ENCODE data around the gene MYLK.
"Not testable (repeated sequence)": the region's sequence is repeated elsewhere in the genome, so short reads cannot be mapped to it uniquely, and the experiment has no call there.

MYLK gene

DNA sequence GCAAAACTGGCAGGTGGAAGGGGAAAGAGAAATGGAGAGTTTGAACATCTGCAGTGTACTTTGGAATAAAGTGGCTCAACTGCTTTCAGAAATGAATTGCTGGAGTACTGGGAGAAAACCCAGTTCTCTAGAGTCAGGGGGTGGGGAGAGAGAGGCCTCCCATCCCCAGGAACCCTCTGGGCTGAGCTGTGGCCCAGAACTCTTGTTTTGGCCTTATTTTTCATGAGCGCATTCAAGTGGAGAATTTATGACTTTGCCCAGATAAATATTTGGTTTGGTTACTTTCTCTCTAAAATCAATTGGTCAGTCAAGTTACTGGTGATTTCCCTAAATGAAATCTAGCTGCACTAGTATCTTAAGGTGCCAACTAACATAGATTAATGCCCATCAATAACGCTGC lies 270.6 kb downstream of the MYLK start:
- H3K36me3 ChIP-seq (ENCODE audit: control insufficient read depth, insufficient read depth, low read length): peaks cover 36% of the 10 kb centered on the region
- WGBS, 2 experiments (ENCODE audit: insufficient coverage in 2 of 2): 100% methylated on average over 2 of the region's 2 CpGs; no CpG with 5 or more reads in 1 of the 2 experiments
- no peaks in the 10 kb centered on the region for H3K9me3 ChIP-seq (ENCODE audit: control insufficient read depth, low read length)
- H3K4me1 ChIP-seq (ENCODE audit: control insufficient read depth, insufficient read depth, low read length, poor library complexity, severe bottlenecking): peaks cover 8% of the 10 kb centered on the region
- H3K4me3 ChIP-seq (ENCODE audit: extremely low read depth, insufficient read depth, low read length, poor library complexity, severe bottlenecking): no peak overlapping the region
- H3K27ac ChIP-seq (ENCODE audit: low read depth, low read length, severe bottlenecking): no peak overlapping the region

DNA sequence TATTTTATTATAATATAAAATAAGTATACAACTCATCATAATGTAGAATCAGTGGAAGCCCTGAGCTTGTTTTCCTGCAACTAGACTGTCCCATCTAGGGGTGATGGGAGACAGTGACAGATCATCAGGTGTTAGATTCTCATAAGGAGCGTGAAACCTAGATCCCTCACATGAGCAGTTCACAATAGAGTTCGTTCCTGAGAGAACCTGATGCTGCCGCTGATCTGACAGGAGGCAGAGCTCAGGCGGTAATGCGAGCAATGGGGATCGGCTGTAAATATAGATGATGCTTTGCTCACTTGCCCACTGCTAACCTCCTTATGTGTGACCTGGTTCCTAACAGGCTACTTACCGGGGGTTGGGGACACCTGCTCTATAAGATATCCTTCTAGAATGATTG lies 272.5 kb downstream of the MYLK start:
- peaks cover 29% of the 10 kb centered on the region for H3K36me3 ChIP-seq (ENCODE audit: control insufficient read depth, insufficient read depth, low read length)
- WGBS, 2 experiments (ENCODE audit: insufficient coverage in 2 of 2): 79 to 100% methylated on average over 2 to 5 of the region's 7 CpGs
- H3K4me3 ChIP-seq (ENCODE audit: extremely low read depth, insufficient read depth, low read length, poor library complexity, severe bottlenecking); H3K27ac ChIP-seq (ENCODE audit: low read depth, low read length, severe bottlenecking); H3K4me1 ChIP-seq (ENCODE audit: control insufficient read depth, insufficient read depth, low read length, poor library complexity, severe bottlenecking); H3K9me3 ChIP-seq (ENCODE audit: control insufficient read depth, low read length): not testable (repeated sequence)

DNA sequence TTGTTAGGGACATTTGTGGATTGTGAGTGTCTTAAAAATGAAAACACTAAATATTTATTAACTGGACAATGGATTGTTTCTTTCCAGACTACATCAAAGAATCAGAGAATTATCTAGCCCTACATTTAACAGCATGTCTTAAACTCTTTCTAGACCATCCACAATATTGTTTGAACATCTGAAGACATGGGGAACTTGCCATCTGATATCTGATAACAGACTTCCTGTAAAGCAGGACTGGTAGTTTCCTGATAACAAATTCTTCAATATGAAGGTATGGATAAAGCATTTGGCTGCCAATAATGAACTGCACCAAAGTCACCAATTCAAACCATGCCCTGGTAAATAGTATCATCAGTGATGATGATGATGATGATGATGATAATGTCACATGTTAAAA lies 273.1 kb downstream of the MYLK start:
- peaks cover 8% of the 10 kb centered on the region for H3K4me1 ChIP-seq (ENCODE audit: control insufficient read depth, insufficient read depth, low read length, poor library complexity, severe bottlenecking)
- H3K9me3 ChIP-seq (ENCODE audit: control insufficient read depth, low read length): no peaks in the 10 kb centered on the region
- H3K36me3 ChIP-seq (ENCODE audit: control insufficient read depth, insufficient read depth, low read length): peaks cover 29% of the 10 kb centered on the region
- no peak overlapping the region for H3K4me3 ChIP-seq (ENCODE audit: extremely low read depth, insufficient read depth, low read length, poor library complexity, severe bottlenecking)
- no peak overlapping the region for H3K27ac ChIP-seq (ENCODE audit: low read depth, low read length, severe bottlenecking)

DNA sequence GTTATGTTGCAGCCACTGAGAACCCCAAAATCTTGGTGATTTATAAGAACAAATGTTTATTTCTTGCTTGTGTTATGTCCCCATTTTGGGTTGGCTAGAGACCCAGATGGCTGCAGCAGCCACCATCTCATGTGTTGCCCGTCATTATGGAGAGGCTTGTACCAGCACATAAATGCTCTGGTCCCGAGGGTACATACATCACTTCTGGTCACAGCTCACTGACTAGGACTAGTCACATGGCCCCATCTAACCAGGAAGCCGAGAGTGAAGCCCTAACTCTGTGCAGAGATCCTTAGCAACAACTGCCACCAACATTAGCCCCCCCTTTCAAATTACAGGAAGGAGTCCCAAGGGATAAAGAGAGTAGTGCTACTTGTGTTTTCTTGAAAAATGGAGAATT lies 273.8 kb downstream of the MYLK start:
- Histone ChIP-seq H3K9me3 (ENCODE audit: control insufficient read depth, low read length) (no peaks in the 10 kb centered on the region), H3K4me1 (ENCODE audit: control insufficient read depth, insufficient read depth, low read length, poor library complexity, severe bottlenecking) (peaks cover 8% of the 10 kb centered on the region), H3K27ac (ENCODE audit: low read depth, low read length, severe bottlenecking) (no peak overlapping the region), H3K36me3 (ENCODE audit: control insufficient read depth, insufficient read depth, low read length) (peaks cover 29% of the 10 kb centered on the region), H3K4me3 (ENCODE audit: extremely low read depth, insufficient read depth, low read length, poor library complexity, severe bottlenecking) (no peak overlapping the region)
- WGBS, 2 experiments (ENCODE audit: insufficient coverage in 2 of 2): 93 to 100% methylated on average over 2 of the region's 3 CpGs

DNA sequence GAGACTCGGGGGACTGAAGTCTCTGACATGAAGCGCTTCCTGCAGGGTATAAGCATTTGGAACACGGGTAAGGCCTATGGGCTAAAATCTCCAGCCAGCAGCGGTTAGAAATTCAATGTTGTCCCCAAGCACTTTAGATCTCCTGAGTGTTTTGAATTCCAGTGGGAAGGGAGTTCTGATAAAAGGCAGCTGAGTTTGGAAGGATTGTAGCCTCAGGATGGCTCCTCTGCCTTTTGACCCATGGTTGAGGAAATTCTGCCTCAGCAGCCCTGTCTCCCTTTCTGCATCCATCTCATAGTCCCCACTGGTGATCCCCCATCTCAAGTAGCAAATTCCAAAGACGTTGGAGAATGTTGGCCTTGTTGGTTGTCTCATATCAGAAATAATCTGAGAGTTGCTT lies 275.1 kb downstream of the MYLK start:
- H3K36me3 ChIP-seq (ENCODE audit: control insufficient read depth, insufficient read depth, low read length): peaks cover 22% of the 10 kb centered on the region
- H3K9me3 ChIP-seq (ENCODE audit: control insufficient read depth, low read length): no peaks in the 10 kb centered on the region
- H3K4me3 ChIP-seq (ENCODE audit: extremely low read depth, insufficient read depth, low read length, poor library complexity, severe bottlenecking): no peak overlapping the region
- WGBS, 2 experiments (ENCODE audit: insufficient coverage in 2 of 2): 96% methylated on average over 4 of the region's 5 CpGs
- no peak overlapping the region for H3K27ac ChIP-seq (ENCODE audit: low read depth, low read length, severe bottlenecking)
- H3K4me1 ChIP-seq (ENCODE audit: control insufficient read depth, insufficient read depth, low read length, poor library complexity, severe bottlenecking): peaks cover 8% of the 10 kb centered on the region

DNA sequence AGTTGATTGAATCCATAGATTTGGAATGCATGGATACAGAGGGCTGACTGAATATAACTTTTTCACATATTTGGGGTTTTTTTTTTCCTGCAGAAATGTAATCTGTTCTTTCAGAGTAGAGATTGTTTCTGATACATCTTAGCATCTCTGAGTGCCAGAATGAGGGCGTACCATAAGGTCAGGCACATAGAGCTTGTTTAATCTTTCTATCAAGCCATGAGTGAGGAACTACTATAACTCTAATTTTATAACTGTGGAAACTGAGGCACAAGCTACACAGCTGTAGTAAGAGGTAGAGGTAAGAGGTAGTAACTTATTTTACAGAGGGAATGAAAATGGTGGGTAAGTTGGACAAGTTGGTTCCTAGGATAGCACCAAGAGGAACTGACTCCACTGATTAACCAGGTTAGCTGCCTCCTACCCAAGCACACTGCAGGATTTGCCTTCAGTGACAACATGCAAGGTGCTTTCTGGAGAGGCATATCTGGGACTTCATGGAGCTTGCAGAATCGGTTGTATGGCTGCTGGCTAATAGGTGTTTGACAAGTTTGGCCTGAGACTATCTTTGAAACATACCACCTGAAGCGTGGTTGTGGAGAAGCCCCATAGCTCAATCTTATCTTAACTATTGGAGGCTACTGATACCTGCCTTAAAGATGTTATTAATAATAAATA lies 275.7 kb downstream of the MYLK start:
- Histone ChIP-seq H3K27ac (ENCODE audit: low read depth, low read length, severe bottlenecking) (no peak overlapping the region), H3K4me1 (ENCODE audit: control insufficient read depth, insufficient read depth, low read length, poor library complexity, severe bottlenecking) (peaks cover 8% of the 10 kb centered on the region), H3K36me3 (ENCODE audit: control insufficient read depth, insufficient read depth, low read length) (peaks cover 16% of the 10 kb centered on the region), H3K9me3 (ENCODE audit: control insufficient read depth, low read length) (no peaks in the 10 kb centered on the region), H3K4me3 (ENCODE audit: extremely low read depth, insufficient read depth, low read length, poor library complexity, severe bottlenecking) (no peak overlapping the region)
- 83 to 100% methylated on average over 1 of the region's 3 CpGs for WGBS, 2 experiments (ENCODE audit: insufficient coverage in 2 of 2)

DNA sequence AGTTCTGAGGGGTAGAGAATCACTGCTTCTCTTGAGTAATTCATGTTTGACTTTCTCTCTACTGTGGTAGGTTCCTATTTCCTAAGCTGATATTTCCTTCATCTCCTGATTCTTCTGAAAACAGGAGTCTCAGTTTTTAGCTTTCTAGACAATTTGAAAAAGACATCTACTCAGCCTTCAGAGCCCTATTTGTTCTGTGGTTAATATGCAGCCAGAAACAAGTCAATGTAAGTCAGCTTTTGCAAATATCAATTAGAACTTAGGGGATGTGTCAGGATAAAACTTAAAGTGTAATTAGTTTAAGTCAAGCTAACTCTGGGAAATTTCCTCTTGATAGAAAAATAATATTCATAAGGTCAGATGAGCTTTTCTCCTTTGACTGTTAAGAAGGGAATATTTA lies 277.6 kb downstream of the MYLK start:
- Histone ChIP-seq H3K9me3 (ENCODE audit: control insufficient read depth, low read length) (no peaks in the 10 kb centered on the region), H3K36me3 (ENCODE audit: control insufficient read depth, insufficient read depth, low read length) (peaks cover 5% of the 10 kb centered on the region), H3K4me3 (ENCODE audit: extremely low read depth, insufficient read depth, low read length, poor library complexity, severe bottlenecking) (no peak overlapping the region), H3K27ac (ENCODE audit: low read depth, low read length, severe bottlenecking) (peak overlapping the region; percentile 5), H3K4me1 (ENCODE audit: control insufficient read depth, insufficient read depth, low read length, poor library complexity, severe bottlenecking) (peaks cover 10% of the 10 kb centered on the region)

DNA sequence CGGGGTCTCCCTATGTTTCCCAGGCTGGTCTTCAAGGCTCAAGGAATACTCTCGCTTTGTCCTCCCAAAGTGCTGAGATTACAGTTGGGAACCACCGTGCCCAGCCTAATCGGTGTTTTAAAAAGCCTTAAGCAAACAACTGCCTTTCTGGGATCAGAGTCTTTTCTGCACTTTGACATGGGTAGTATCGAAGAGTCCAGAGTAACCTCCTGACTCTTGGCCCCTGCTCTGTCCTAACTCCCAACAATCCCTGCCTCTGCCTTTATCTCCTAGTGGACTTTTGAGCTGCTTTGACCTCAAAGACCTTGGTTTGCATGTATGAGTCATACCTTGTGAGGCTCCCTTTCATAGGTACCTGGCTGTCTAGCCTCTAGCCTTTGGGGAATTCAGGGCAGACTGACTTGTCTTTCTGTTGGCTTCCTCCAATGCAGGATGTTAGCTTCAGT lies 278.3 kb downstream of the MYLK start:
- H3K27ac ChIP-seq (ENCODE audit: low read depth, low read length, severe bottlenecking): no peak overlapping the region
- H3K36me3 ChIP-seq (ENCODE audit: control insufficient read depth, insufficient read depth, low read length): peaks cover 5% of the 10 kb centered on the region
- no peaks in the 10 kb centered on the region for H3K9me3 ChIP-seq (ENCODE audit: control insufficient read depth, low read length)
- WGBS, 2 experiments (ENCODE audit: insufficient coverage in 2 of 2): 92 to 94% methylated on average over 5 of the region's 5 CpGs
- peaks cover 10% of the 10 kb centered on the region for H3K4me1 ChIP-seq (ENCODE audit: control insufficient read depth, insufficient read depth, low read length, poor library complexity, severe bottlenecking)
- no peak overlapping the region for H3K4me3 ChIP-seq (ENCODE audit: extremely low read depth, insufficient read depth, low read length, poor library complexity, severe bottlenecking)

DNA sequence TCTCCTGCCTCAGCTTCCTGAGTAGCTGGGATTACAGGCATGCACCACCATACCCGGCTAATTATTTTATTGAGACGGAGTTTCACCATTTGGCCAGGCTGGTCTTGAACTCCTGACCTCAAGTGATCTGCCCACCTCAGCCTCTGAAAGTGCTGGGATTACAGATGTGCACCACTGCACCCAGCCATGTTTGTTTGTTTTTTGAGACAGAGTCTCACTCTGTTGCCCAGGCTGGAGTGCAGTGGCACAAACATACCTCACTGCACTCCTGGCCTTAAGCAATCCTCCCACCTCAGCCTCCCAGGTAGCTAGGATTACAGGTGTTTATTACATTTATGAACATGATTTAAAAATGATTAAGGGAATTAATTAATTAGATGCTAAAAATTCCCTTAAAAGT lies 281.0 kb downstream of the MYLK start:
- not testable (repeated sequence) for H3K9me3 ChIP-seq (ENCODE audit: control insufficient read depth, low read length); H3K27ac ChIP-seq (ENCODE audit: low read depth, low read length, severe bottlenecking); H3K4me3 ChIP-seq (ENCODE audit: extremely low read depth, insufficient read depth, low read length, poor library complexity, severe bottlenecking); H3K4me1 ChIP-seq (ENCODE audit: control insufficient read depth, insufficient read depth, low read length, poor library complexity, severe bottlenecking); H3K36me3 ChIP-seq (ENCODE audit: control insufficient read depth, insufficient read depth, low read length)
- whole genome bisulfite sequencing, 2 experiments (ENCODE audit: insufficient coverage in 2 of 2): 54 to 70% methylated on average over 2 of the region's 2 CpGs

DNA sequence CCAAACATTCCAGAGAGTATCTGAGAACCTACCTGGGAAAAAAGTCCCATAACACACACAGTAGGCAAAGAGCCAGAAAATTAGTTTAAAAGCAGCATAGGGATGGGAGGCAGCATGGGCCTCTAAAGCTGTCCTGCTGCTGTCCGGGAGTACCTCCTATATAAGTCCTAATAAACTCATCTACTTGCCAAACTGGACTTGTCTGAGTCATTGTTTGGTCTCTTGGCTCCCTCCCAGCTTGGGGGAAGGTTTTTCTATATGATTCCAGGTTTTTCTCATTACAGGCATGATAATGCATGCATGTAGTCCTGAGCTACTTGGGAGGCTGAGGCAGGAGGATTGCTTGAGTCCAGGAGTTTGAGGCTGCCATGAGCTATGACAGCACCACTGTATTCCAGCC lies 281.8 kb downstream of the MYLK start:
- H3K9me3 ChIP-seq (ENCODE audit: control insufficient read depth, low read length): no peaks in the 10 kb centered on the region
- H3K4me1 ChIP-seq (ENCODE audit: control insufficient read depth, insufficient read depth, low read length, poor library complexity, severe bottlenecking): peaks cover 2% of the 10 kb centered on the region
- H3K27ac ChIP-seq (ENCODE audit: low read depth, low read length, severe bottlenecking): no peak overlapping the region
- no peak overlapping the region for H3K4me3 ChIP-seq (ENCODE audit: extremely low read depth, insufficient read depth, low read length, poor library complexity, severe bottlenecking)
- no peaks in the 10 kb centered on the region for H3K36me3 ChIP-seq (ENCODE audit: control insufficient read depth, insufficient read depth, low read length)
- WGBS, 2 experiments (ENCODE audit: insufficient coverage in 2 of 2): no CpG with 5 or more reads among the region's 1 CpG

DNA sequence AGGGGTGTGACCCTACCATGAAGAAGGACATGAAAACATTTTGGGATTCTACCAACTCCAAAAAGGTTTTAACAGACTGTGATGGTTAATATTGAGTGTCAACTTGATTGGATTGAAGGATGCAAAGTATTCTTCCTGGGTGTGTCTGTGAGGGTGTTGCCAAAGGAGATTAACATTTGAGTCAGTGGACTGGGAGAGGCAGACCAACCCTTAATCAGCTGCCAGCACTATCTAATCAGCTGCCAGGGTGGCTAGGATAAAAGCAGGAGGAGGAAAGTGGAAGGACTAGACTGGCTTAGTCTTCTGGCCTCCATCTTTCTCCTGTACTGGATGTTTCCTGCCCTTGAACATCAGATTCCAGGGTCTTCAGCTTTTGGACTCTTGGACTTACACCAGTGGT lies 283.3 kb downstream of the MYLK start:
- not testable (repeated sequence) for H3K4me3 ChIP-seq (ENCODE audit: extremely low read depth, insufficient read depth, low read length, poor library complexity, severe bottlenecking); H3K9me3 ChIP-seq (ENCODE audit: control insufficient read depth, low read length); H3K27ac ChIP-seq (ENCODE audit: low read depth, low read length, severe bottlenecking); H3K4me1 ChIP-seq (ENCODE audit: control insufficient read depth, insufficient read depth, low read length, poor library complexity, severe bottlenecking); H3K36me3 ChIP-seq (ENCODE audit: control insufficient read depth, insufficient read depth, low read length)
